Suprapubic skin (tissue), 4 donors: Measurements from ENCODE around the gene RGS1.

ENCODE experiments used
- CTCF ChIP-seq, 2 donors: fragments of 200-600 bp in 1 of 2; fragments of 450-650 bp in 1 of 2; sonication (generic) in 1 of 2; IDR thresholded peaks; one replicate each; pipeline ENCODE4 v1.5.1; 2016 to 2019; ENCODE audit warnings: antibody characterized with exemption in 2 of 2, mild to moderate bottlenecking in 1 of 2, moderate library complexity in 1 of 2
- EP300 ChIP-seq: sonication (generic); formaldehyde crosslinking; IDR thresholded peaks from one replicate; pipeline ENCODE4 v1.6.1; 2017; ENCODE audit warnings: antibody characterized with exemption
- POLR2A ChIP-seq, 2 donors: fragments of 450-650 bp; IDR thresholded peaks; one replicate each; pipeline ENCODE4 v1.6.1; 2017; ENCODE audit warnings: antibody characterized with exemption in 2 of 2, mild to moderate bottlenecking in 2 of 2, moderate library complexity in 2 of 2
- POLR2AphosphoS5 ChIP-seq, 3 donors: sonication (generic); formaldehyde crosslinking; IDR thresholded peaks; one replicate each; pipeline ENCODE4 v1.6.1; 2017; ENCODE audit warnings: antibody characterized with exemption in 3 of 3

GRCh38 chr1:192571668-192572067, 3.9 kb upstream of the RGS1 start:
- TF ChIP-seq CTCF (IDR thresholded peaks at IDR 0.05) (no peak), POLR2A (IDR thresholded peaks at IDR 0.05) (no peak), POLR2AphosphoS5 (IDR thresholded peaks at IDR 0.05) (no peak), EP300 (no peak)
